GM19328 (cell line): ENCODE data around the gene GASK1A.

ENCODE experiments used
- ATAC-seq: cut with Tn5 transposase; IDR thresholded peaks from one replicate; pipeline ENCODE4 v1.9.1; 2021; ENCODE audit warnings: mild to moderate bottlenecking, moderate library complexity; ENCODE audit not compliant: unreplicated experiment

Gene GASK1A

GRCh38 chr3:43012174-43012573, 33.1 kb downstream of the GASK1A start:
- ATAC-seq = no peak

GRCh38 chr3:43013256-43013655, 34.1 kb downstream of the GASK1A start:
- ATAC-seq = no peak

- ATAC-seq = no peak
These were observed 34.6 kb downstream of the GASK1A start for GRCh38 chr3:43013743-43014155.

GRCh38 chr3:43014241-43014640, 35.1 kb downstream of the GASK1A start:
- ATAC-seq = no peak

GRCh38 chr3:43014956-43015355, 35.8 kb downstream of the GASK1A start:
- ATAC-seq = no peak

- no peak for ATAC-seq
These were observed 36.5 kb downstream of the GASK1A start for GRCh38 chr3:43015572-43015971.

- no peak for ATAC-seq
These were observed 37.1 kb downstream of the GASK1A start for GRCh38 chr3:43015991-43016865.

GRCh38 chr3:43017004-43017403, 37.9 kb downstream of the GASK1A start:
- ATAC-seq = no peak

- ATAC-seq = no peak
These were observed 38.6 kb downstream of the GASK1A start for GRCh38 chr3:43017593-43018195.

- no peak for ATAC-seq
These were observed 39.1 kb downstream of the GASK1A start for GRCh38 chr3:43018246-43018645.

- no peak for ATAC-seq
These were observed 40.1 kb downstream of the GASK1A start for GRCh38 chr3:43019006-43019809.

GRCh38 chr3:43019826-43020225, 40.7 kb downstream of the GASK1A start:
- no peak for ATAC-seq

GRCh38 chr3:43021186-43021585, 42.1 kb downstream of the GASK1A start:
- no peak for ATAC-seq

- no peak for ATAC-seq
These were observed 43.0 kb downstream of the GASK1A start for GRCh38 chr3:43022121-43022520.

GRCh38 chr3:43023066-43023465, 44.0 kb downstream of the GASK1A start:
- no peak for ATAC-seq

GRCh38 chr3:43023746-43024145, 44.6 kb downstream of the GASK1A start:
- ATAC-seq = no peak

GRCh38 chr3:43024181-43024885, 45.2 kb downstream of the GASK1A start:
- no peak for ATAC-seq

- no peak for ATAC-seq
These were observed 46.3 kb downstream of the GASK1A start for GRCh38 chr3:43025423-43025822.

- ATAC-seq = no peak
These were observed 48.9 kb downstream of the GASK1A start for GRCh38 chr3:43028001-43028400.

- ATAC-seq = no peak
These were observed 49.8 kb downstream of the GASK1A start for GRCh38 chr3:43028678-43029490.
